ENCODE measurements around the gene TSPYL2.
A peak's percentile ranks its signal among the peaks of the same experiment; 100 is the strongest.

The TSPYL2 gene

GRCh38 chrX:53081925-53082772 is at the start of gene TSPYL2:
Gene TSPYL2 (plus strand): TSS chrX:53082367. CDS start chrX:53082499, 132 bp downstream.
- DNase-seq, result peak; percentile 97

- no peak for DNase-seq
These were observed 46.0 kb upstream of the TSPYL2 start for GRCh38 chrX:53036149-53036548.

DNA sequence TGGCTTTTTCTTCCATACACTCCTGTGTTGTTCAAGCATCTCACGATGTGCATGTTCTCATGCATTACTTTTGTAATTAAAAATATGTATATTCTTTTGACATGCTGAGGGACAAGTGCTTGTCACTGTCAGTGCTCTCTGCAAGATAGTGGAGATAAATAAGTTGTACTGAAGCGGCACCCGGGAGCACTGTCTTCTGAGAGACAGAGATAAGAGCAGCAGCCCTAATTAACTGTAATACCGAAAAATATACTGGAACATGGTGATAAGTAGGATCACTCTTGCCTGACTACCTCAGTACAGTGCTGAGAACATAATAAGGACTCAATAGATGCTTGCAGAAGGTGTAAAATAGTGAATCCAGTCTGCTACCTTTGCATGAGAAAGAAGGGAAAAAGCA is 42.9 kb upstream of the TSPYL2 start:
- DNase-seq, result no peak

- DNase-seq, result no peak
These were observed 37.2 kb upstream of the TSPYL2 start for GRCh38 chrX:53044995-53045394.

GRCh38 chrX:53047228-53047627 is 34.9 kb upstream of the TSPYL2 start:
- peak; percentile 55 for DNase-seq

- peak; percentile 85 for DNase-seq
These were observed 33.7 kb upstream of the TSPYL2 start, which contains the start of gene GPR173 for GRCh38 chrX:53048169-53049126. Gene GPR173 (plus strand): TSS chrX:53048789. CDS start chrX:53076622, 27,833 bp downstream.

GRCh38 chrX:53049127-53049517 is 33.0 kb upstream of the TSPYL2 start:
- peak; percentile 33 for DNase-seq

GRCh38 chrX:53050841-53051240 is 31.3 kb upstream of the TSPYL2 start:
- no peak for DNase-seq

- DNase-seq, result no peak
These were observed 26.8 kb upstream of the TSPYL2 start for GRCh38 chrX:53055244-53055849.

DNA sequence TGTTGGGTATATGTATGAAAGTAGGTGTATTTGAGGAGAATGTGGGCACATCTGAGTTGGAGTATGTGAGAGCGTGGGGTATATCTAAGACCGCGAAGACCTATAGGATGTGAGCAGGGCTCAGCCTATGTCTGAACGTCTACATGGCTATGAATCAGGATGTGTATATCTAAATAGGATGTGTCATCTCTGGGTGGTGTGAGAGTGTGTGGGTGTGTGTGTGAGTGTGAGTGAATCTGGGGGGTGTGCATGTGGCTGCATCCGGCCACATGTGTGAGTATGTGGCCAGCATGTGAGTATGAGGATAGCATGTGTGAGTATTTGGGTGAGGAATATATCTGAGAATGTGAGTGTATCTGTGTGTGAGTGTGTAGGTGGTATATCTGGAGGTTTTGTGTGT is 25.9 kb upstream of the TSPYL2 start:
- no peak for DNase-seq

DNA sequence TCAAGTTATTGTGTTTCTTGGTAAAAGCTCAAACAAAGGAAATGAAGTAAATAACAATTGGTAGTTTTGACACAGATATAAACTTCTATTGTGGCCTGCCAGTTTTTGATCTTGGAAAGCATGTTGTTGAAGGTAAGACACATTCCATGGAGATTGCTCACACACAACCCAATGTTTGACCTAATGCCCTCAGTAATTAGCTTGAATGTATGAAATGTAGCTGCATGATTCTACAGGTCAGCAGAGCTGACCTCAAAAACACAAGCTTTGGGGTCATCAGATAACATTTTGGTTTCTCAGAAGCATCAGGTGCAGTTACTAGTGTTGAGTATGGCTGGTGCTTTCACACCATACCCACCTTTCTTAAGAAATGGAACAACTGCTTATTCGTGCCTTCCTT is 17.1 kb upstream of the TSPYL2 start:
- no peak for DNase-seq

GRCh38 chrX:53071064-53071463 is 11.1 kb upstream of the TSPYL2 start:
- DNase-seq, result no peak

DNA sequence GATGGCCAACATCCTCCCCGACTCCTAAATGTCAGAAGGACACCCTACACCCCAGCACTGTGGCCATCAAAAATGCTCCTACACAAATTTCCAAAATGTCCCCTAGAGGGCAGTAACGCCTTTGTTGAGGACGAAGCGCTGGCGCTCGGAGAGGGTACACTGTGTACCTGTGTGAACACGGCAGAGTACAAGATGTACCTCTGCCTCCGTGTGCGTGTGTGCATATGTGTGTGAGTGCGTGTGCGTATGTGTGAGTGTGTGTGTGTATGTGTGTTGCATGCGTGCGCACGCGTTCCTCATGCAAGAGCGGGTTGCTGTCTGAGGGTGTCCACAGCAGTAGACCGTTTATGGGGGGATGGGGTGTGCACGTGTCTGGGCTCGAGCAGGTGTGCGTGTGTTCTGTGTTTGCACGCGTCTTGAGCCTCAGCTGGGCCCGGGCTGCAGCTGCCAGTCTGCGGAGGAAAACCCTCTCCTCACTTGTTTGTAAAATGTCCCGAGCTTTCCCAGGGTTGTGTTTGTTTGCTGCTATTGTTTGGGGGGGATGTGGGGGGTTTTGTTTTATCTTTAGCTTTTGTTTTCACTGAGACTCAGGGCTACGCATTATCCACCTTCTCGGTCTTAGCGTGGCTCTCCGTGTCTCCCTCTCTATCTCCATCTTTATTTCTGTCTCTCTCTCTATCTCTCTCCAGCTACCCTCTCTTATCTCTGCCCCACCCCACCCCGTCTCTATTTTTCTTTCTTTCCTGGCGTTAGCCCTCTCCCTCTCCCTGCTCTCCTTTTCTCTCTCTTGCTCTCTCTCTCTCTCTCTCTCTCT is 10.4 kb upstream of the TSPYL2 start:
- DNase-seq, result peak; percentile 88

- DNase-seq, result peak; percentile 55
These were observed 9.6 kb upstream of the TSPYL2 start for GRCh38 chrX:53072418-53073114.

- peak; percentile 91 for DNase-seq
These were observed 9.0 kb upstream of the TSPYL2 start for GRCh38 chrX:53073115-53073586.

DNA sequence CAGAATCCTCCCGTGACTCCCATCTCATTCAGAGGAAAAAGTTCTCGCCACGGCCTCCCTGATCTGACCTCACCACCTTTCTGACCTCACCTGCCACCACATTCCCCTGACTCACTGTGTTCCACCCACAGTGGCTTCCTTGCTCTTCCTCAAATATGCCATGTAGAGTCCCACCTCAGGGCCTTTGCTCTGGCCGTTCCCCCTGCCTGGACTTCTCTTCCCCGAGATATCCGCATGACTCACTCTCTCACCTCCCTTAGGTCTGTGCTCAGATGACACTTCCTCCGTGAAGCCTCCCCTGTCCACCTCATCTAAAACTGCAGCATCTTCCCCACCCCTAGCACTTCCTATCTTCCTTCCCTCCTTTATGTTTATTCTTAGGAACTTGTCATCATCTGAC is 7.2 kb upstream of the TSPYL2 start:
- no peak for DNase-seq

GRCh38 chrX:53076671-53077070 is 5.5 kb upstream of the TSPYL2 start:
- no peak for DNase-seq

- peak; percentile 10 for DNase-seq
These were observed 4.7 kb upstream of the TSPYL2 start for GRCh38 chrX:53077207-53078197.

DNA sequence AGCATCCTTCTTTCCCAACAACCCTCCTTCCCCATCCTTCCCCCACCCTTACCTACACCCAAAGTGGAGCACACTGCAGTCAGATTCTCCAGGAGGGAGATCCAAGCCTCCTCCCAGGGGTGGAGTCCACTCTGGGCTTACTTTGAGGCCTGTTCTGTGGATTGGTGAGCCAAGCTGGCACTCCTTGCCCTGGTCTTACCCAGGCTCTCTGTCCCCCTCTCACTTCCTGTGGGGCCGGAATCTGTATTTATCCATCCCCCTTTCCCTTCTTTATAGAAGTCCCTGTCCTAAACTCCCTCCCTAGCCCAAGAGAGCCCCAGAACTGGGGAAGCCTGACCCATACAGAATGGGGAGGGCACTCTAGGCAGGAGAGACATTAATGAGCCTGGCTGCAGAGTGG is 3.2 kb upstream of the TSPYL2 start:
- DNase-seq, result no peak
